GM19239 (cell line): ENCODE results near the gene IPO8.
A peak's percentile ranks its signal among the peaks of the same experiment; 100 is the strongest.

Source experiments
- DNase-seq: peaks from one replicate; pipeline ENCODE4 v3.0.0; 2011; ENCODE audit warnings: low spot score; ENCODE audit not compliant: insufficient read length
- FAIRE-seq: peaks from 2 replicates; lab custom pipeline; 2011; peaks lifted over from hg19 to GRCh38; lab: Jason Lieb, UNC

IPO8 gene

DNA sequence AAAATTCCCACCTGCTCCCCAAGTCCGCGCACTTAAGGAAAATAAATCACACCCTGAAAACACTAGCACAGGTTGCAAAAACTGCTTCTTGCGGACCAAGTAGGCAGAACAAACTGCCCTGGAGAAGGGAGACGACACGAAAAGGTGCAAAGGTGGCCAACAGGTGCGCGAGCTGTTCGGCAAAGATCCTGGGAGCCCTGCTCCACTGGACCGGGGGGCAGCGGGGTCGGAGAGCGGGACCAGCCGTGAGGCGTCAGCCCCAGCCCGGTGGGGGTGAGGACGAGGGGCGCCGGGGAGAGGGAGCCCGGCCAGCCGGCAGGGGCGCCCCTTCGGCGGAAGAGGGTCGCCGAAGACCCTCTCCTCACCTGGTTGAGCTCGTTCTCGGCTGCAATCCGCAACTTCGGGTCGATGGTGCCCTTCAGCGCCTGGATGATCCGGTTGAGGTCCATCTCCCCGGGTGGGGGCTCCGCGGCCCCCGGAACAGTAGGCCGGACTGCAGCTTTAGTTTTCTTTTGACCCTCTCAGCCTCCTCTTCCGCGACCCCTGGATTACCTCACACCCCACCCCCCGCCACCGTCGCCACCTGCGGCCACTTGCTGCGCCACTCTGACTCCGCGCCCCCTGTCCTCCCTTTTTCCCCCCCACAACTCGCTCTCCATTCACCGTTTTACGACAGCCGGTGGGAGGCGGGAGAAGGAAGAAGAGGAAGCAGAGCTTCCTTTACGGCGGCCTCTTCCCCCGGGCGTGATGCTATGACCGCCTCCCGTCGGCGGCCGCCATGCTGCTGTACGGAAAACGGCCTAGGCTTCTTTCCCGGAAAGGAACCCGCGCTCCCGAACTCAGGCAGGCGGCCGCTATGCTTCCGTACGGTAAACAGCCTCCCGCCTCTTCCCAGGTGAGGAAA lies at the start of gene IPO8:
TSS of gene IPO8 (minus strand) at position 671 of the 904 bp plus-strand sequence. CDS start at position 449, 222 bp downstream.
- peak; percentile 89 for FAIRE-seq

DNA sequence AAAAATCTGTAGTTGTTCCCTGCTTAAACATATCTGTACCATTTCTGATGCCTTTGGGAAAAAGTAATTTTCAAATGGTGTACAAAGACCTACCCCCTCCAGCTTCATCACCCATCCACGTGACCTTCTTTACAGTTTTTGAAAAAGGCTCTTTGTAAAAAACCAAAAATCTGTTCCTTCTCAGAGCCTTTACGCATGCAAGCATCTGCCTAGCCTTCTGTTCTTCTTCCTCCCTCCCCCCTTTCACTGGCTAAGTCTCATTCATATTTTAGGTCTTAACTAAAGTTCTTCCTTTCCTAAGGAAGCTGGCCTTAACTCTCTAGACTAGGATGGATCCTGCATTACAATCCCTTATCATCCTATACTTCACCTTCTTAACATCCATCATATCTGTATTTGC lies 48.7 kb upstream of the IPO8 start:
- no peak for DNase-seq
- no peak for FAIRE-seq

More for the DNA sequence above, at the start of gene IPO8:
- DNase-seq: peak; percentile 78

DNA sequence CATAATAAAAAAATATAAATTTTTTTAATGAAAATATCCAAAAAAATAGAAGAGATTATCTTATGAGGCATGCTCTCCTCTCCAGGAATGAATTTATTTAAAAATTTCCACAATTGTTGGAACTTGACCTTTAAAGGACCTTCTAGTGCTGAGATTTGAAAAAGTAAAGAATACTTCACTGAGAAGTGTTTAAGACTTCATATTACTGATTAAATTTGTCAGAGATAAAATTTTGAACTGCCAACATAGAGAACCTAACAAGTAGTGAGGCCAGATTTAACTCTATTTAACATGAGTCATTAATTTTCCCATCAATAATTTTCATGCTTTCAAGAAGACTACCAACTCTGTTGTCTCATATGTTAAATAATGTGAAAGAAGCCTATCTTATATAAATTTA lies 44.6 kb upstream of the IPO8 start:
- FAIRE-seq (no peak), DNase-seq (no peak)

GRCh38 chr12:30739020-30739419 lies 43.4 kb upstream of the IPO8 start:
- DNase-seq (no peak), FAIRE-seq (no peak)

DNA sequence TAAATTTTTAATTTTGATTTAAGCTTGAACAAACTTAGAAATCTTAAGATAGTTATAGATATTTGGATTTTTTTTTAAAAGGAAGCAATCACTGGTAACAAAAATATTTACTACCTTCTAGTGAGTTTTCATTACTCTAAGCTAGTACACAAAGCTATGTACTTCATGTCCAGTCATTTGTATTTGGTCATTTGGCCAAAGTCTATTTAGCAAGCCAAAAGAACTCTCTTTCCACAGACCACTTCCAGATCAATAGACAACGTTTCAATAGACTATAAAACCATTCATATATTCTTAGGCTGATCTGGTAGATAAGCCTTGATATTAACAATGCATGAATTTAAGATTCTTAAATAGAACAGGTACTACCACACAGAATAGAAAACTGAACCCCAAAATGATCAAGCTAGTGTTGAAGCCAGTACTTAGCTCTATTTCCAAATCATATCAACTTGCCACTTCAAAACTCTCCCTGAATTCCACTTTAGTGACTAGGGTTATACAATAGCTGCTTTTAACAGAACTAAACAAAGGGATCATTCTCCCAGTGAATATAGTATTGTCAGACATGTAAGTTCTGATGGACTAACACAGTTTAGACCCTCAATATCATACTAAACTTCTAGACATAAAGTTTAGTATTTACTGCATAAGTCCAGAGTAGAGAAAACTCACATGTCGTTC lies 37.4 kb upstream of the IPO8 start:
- DNase-seq (no peak), FAIRE-seq (no peak)

DNA sequence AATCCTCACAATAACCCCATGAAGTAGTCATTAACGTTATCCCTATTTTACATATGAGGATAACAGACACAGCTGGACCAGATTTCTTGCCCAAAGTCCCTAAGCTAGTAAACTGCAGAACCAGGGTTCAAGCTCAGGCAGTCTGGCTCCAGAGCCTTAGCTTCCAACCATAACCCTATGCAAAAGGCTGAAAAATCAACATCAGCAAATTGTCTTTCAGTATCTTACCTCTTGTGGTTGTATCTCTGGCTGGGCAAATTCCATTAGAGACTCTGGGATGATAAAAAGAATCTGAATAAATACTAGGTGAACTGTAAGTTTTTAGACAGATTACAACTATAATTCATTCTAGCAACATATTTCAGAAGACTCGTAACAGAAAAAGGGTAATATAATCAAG lies 34.3 kb upstream of the IPO8 start:
- no peak for FAIRE-seq

DNA sequence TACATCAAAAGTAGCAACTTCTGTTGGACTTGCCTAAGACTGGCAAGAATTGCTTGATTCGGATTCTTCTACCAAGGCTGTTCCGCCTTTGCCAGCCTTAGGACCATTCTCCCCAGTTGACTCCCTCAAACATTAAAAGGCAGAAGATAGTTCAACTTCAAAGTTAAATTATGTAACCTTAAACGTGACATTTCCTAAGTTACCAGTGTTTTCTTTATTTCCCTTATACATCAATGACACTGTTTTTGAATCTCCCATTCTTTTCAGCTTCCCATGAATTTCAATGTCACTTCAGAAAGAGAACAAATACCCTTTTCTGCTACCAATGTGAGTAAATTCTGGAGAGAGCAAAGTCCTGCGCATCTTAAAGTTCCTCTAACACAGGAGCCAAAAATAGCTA lies 33.9 kb upstream of the IPO8 start:
- DNase-seq (no peak), FAIRE-seq (no peak)

More for the DNA sequence above, 34.3 kb upstream of the IPO8 start:
- no peak for DNase-seq

- FAIRE-seq: no peak
- DNase-seq: no peak
Measured at GRCh38 chr12:30726647-30727046, 31.0 kb upstream of the IPO8 start.

DNA sequence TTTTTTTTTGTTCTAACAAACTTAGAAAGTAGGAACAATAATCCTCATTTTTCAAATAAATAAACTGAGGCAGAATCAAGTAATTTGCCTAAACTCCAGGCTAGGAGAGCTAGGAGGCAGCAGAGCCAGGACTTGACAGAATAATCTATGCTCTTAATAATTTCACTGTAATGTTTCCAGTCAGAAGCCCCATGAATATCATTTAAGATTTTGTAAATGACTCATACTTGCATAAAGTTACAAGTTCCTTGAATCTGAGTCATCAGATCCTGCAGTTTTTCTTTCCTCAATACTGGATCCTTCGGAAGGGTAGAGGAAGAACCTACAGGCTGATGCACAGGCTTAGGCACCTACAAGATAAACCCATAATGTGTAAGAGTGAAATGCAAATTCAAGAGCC lies 30.1 kb upstream of the IPO8 start:
- DNase-seq (no peak), FAIRE-seq (no peak)

GRCh38 chr12:30719060-30719459 lies 23.4 kb upstream of the IPO8 start:
- DNase-seq (no peak), FAIRE-seq (no peak)

DNA sequence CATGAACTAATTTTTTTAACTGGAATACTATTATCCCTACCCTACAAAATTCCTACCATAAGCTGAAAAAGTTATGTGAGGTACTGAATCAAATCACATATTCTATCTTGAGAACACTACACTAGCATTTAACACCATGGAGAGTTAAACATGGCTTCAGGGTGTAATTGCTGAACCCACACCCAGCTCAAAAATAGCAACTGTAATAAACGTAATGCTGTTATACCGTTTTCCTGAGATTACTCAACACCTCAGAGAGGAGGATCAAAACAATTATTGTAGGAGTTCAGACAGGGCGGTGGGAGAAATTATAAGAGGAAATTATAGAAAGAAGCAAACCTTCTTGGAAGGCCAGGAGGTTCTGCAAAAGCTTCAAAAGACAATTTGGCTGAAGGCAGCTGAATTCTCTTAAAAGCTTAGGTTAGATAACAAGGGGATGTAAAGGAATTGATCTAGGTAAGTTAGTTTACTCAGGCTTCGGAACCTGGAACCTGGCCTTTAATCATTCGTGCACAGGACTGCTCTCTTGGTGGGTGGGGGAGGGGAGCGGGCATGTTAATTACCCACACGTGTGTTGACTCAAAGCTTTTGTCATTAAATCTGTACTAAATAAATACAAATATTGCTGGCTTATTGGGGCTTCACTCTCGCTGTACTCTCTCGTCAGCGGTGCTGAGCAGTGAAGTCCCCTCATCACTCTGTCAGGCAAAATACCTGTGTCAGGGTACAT lies 12.1 kb upstream of the IPO8 start:
- FAIRE-seq (no peak), DNase-seq (no peak)

DNA sequence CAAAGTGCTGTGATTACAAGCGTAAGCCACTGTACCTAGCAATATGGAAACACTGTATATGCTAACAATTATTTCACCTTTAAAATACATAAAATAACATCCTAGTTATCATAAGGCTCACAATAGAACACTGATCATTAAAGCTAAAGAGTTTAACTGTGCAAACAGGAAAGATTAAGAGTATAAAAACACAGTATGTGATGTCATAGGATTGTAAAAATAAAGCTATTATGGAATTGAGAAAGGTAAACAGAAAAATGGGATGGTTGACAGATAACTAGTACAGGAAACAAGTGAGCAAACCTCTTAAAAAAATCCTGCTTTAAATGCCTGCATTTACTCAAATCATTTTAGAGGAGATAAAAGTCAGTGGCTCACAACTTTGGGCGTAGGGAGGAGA lies 10.8 kb upstream of the IPO8 start:
- DNase-seq (no peak), FAIRE-seq (no peak)

- no peak for FAIRE-seq
- DNase-seq: no peak
Measured at GRCh38 chr12:30701056-30701455, 5.4 kb upstream of the IPO8 start.

DNA sequence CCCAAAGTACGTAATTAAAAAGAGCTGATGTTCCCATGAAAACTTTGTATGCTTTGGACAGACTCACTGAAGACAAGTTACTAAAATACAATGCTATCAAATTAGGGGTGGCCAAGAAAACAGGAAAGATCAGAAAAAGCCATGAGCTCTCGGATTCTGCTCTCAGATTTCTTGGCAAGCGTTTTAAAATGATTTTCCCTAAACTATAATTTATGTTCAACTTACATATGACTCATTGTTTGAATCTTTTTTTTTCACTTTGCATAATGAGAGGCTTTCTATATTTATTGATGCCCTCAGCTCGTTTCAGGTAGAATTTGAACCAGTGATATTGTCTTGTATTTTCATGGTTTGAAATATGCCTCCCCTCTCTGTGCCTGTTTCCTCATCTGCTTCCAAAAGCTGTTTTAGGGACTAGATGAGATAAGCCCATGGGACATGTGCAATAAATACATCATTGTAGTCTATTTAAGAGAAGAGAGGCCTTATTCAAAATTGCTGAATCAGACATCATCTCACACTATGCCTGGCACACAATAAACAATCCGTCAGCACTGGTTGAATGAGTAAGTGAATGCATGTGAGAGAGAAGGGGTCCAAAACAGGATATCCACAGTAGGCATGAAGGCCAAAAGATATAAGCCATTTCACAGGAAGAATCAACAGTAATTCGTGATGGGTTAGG lies 4.7 kb upstream of the IPO8 start:
- FAIRE-seq (no peak), DNase-seq (no peak)

DNA sequence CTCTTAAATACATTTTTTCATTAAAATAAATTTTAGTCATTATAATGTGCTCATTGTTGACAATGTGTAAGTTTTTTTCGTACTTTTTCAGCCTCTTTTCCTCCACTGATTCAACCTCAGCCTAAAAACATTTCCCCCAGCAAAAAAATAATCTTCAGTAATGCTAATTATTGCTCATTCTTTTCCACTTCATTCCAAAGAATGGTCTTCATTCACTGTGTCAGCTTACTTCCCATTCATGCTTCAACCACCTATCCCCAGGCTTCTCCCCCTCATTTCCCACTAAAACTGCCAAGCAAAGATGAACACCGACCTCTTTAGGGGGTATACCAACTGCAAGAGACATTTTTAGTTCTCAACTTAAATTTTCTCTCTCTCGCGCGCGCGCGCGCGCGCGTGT lies 2.7 kb upstream of the IPO8 start:
- FAIRE-seq (no peak), DNase-seq (no peak)

- FAIRE-seq (no peak), DNase-seq (no peak)
Measured at GRCh38 chr12:30696943-30697342, 1.3 kb upstream of the IPO8 start.

DNA sequence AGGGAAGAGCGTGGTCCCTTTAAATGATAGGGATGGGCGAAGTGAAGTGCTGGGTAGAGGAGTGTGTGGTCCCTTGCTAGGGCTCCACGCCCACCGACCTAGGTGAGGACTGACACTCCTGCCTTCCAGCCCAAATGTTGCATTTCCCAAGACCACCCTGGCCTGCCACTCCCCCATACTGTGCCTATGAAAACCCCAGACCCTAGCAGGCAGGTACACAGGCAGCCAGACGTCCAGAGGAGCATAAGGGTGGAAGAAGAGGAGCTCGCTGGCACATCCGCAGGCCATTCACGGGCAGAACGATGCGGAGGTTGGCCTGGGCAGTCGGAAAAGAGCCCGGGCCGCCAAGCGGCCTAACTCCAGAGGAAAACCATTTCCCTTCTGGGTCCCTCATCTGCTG lies 817 bp upstream of the IPO8 start:
- FAIRE-seq (no peak), DNase-seq (no peak)

DNA sequence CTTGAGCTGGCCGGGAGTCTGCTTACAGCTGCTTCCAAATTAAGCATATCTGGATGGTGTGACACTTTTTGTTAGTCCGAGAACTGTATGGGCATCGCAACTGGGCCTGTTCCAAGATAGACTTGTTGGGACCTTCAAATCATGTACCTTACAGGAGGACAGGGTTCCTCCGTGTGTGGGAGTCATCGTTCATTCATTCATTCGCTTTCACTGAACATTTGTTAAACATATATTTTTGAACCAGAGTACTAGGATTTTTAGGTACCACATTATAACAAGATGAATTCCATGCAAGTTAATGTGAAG lies 387 bp upstream of the IPO8 start:
- FAIRE-seq (no peak), DNase-seq (no peak)

DNA sequence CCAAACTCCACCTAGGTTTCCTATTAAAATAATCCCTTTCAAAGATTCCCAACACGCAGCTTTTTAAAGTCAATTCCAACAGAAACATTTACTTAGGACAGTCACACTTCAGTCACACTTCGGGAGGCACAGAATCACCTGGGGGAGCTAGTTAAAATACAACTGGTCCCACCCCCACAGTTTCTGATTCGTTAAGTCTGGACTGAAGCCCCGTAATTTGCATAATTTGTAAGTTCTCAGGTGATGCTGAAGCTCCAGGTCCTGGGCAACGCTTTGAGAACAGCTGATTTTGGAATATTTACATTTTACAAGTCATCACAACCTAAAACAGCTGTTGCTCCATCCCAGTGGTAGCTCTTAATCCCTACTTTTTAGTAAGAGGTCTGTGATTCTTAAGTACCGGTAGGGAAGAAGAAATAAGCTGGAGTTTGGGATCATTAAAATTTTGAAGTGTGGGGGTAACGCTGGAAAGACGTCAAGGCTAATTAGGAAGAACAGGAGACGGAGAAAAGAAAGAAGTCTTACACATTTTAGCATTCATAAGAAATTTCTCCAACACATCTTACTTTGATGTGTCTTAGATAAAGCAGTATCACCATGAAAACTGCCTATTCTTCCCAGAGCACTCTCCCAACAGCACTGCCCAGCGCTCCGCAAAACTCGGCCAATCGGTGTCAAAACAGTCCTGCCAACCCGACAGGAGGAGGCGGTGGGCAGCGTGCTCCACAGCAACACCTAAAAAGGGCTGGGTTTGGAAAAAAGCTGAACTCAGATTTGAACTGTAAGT lies 1.1 kb downstream of the IPO8 start:
- DNase-seq: no peak
- FAIRE-seq: peak; percentile 62

- FAIRE-seq (no peak), DNase-seq (no peak)
Measured at GRCh38 chr12:30692470-30692869, 3.2 kb downstream of the IPO8 start.
